T-cell (primary cell): ENCODE measurements around the gene DNAJC7. TPM values are rescaled to one million over a fixed set of nuclear protein-coding genes. Genes with fewer than 3 reads are reported as not detected.

ENCODE experiments used
- ATAC-seq, 4 experiments: fragments of 200-7000 bp in 3 of 4; fragments of 150-1000 bp in 1 of 4; cut with Tn5 transposase; replicated peaks in 1 of 4; 1 replicate in 3 of 4; 2 replicates in 1 of 4; pipeline ENCODE4 v1.10.0; 2021; ENCODE audit warnings: moderate library complexity in 3 of 4, mild to moderate bottlenecking in 2 of 4, moderate number of reproducible peaks in 1 of 4
- CTCF ChIA-PET, 2 donors: fragments of 300-600 bp; sonication (Branson Sonifier 250); formaldehyde crosslinking; loops; one replicate each; lab custom pipeline; 2022; ENCODE audit warnings: antibody characterized with exemption in 2 of 2; lab: Charles Lee
- POLR2A ChIA-PET, 2 donors: fragments of 300-600 bp; sonication (Branson Sonifier 250); formaldehyde crosslinking; loops; one replicate each; lab custom pipeline; 2022; ENCODE audit warnings: antibody characterized with exemption in 2 of 2; lab: Charles Lee
- DNase-seq, 35 experiments: peaks; one replicate each; pipeline versions ENCODE4 v3.0.0 to v3.0.0-alpha.2; 2013 to 2023
- H3K27ac ChIP-seq: one replicate; pipeline ENCODE4 v1.5.1; 2013; ENCODE audit warnings: low read length
- H3K27me3 ChIP-seq, 2 experiments: replicated peaks in 1 of 2; 1 replicate in 1 of 2; 2 replicates in 1 of 2; pipeline versions ENCODE4 v1.6.1 to v1.7.0; 2013; ENCODE audit warnings: low read length in 1 of 2, mixed read lengths in 1 of 2; ENCODE audit not compliant: control insufficient read depth in 2 of 2, insufficient read depth in 2 of 2; ENCODE audit errors: extremely low read depth in 1 of 2
- H3K36me3 ChIP-seq, 2 donors: 1 replicate in 1 of 2; 2 replicates in 1 of 2; pipeline versions ENCODE4 v1.6.1 to v1.7.0; 2013; ENCODE audit warnings: low read length in 1 of 2; ENCODE audit not compliant: control insufficient read depth in 2 of 2, insufficient read depth in 1 of 2; ENCODE audit errors: extremely low read depth in 1 of 2
- H3K4me1 ChIP-seq, 2 experiments: 1 replicate in 1 of 2; 2 replicates in 1 of 2; pipeline versions ENCODE4 v1.6.1 to v1.7.0; 2013; ENCODE audit warnings: low read length in 2 of 2, mixed read lengths in 1 of 2; ENCODE audit not compliant: insufficient read depth in 2 of 2, control insufficient read depth in 1 of 2; ENCODE audit errors: extremely low read depth in 1 of 2
- H3K4me3 ChIP-seq, 2 donors: 1 replicate in 1 of 2; 2 replicates in 1 of 2; pipeline versions ENCODE4 v1.5.1 to v1.7.0; 2013; ENCODE audit warnings: mild to moderate bottlenecking in 2 of 2, low read length in 1 of 2, moderate library complexity in 1 of 2; ENCODE audit not compliant: control insufficient read depth in 1 of 2; ENCODE audit errors: extremely low read depth in 1 of 2
- H3K9me3 ChIP-seq: 2 replicates; pipeline ENCODE4 v1.7.0; 2013
- H3K27ac Mint-ChIP-seq, 2 donors: one replicate each; pipeline ENCODE4 v1.8.0; 2020 to 2021; ENCODE audit warnings: mild to moderate bottlenecking in 2 of 2, mixed read lengths in 2 of 2
- H3K27me3 Mint-ChIP-seq, 2 donors: one replicate each; pipeline ENCODE4 v1.8.0; 2021 to 2022; ENCODE audit warnings: mixed read lengths in 2 of 2
- H3K36me3 Mint-ChIP-seq: one replicate; pipeline ENCODE4 v1.8.0; 2021; ENCODE audit warnings: mixed read lengths
- H3K4me1 Mint-ChIP-seq, 3 donors: one replicate each; pipeline ENCODE4 v1.8.0; 2020 to 2022; ENCODE audit warnings: mixed read lengths in 3 of 3, mild to moderate bottlenecking in 1 of 3
- H3K4me3 Mint-ChIP-seq, 3 donors: one replicate each; pipeline ENCODE4 v1.8.0; 2020 to 2022; ENCODE audit warnings: mild to moderate bottlenecking in 3 of 3, mixed read lengths in 3 of 3, moderate library complexity in 3 of 3
- H3K9me3 Mint-ChIP-seq, 3 donors: one replicate each; pipeline ENCODE4 v1.8.0; 2020 to 2022; ENCODE audit warnings: mixed read lengths in 3 of 3
- WGBS: methylation state at CpG from one replicate; pipeline ENCODE4 v1.1.5; 2013; ENCODE audit warnings: missing lambda C conversion rate; ENCODE audit not compliant: insufficient coverage; 5-methylcytosine and 5-hydroxymethylcytosine counted together
- total RNA-seq, 35 experiments: library from RNA in 6 of 35; stranded (reverse) in 6 of 35; fragments of 120-200 nt in 1 of 35; gene quantifications; one replicate each; pipeline versions ENCODE4 v1.2.1 to v1.2.4 and lab custom pipeline; 2013 to 2026

Gene DNAJC7
- total RNA-seq, 5 donors from 2014 or later (not counting 1 experiment from before 2014, with no cell fraction given), result 107 to 129 (median 112) TPM

DNA sequence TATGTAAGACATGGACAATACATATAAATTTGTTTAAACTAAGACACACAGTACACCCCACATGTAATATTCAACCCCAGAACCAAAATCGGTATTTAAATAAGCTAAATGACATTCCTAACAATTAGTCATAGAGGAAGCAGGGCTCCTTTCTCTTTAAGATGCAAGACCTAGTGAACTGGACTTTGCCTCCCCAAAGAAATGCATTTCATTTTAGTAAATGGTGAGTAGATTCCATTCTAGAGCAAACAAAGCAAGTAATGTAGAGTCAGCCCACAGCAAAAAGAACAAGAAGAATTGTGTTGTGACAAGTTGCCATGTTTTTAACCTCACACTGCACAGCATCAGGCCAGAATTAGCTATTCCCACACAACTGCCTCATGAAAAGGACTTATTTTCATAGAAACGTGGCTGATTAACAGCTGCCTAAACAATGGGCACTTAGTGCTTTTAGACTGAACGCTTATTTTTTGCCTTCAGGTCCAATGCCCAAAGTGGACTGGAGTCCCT is 14.4 kb downstream of the DNAJC7 start:
- Mint-ChIP-seq H3K27ac (no peak overlapping the region), H3K36me3 (peaks cover 28% of the 10 kb centered on the region), H3K4me1 (peaks cover 29 to 35% (median 31%) of the 10 kb centered on the region in 3 donors), H3K4me3 (no peak overlapping the region), H3K9me3 (no peaks in the 10 kb centered on the region), H3K27me3 (no peaks in the 10 kb centered on the region)
- Histone ChIP-seq H3K27ac (no peak overlapping the region), H3K36me3 (peaks cover 9 to 48% of the 10 kb centered on the region in 2 donors), H3K4me3 (no peak overlapping the region), H3K27me3 (no peaks in the 10 kb centered on the region), H3K9me3 (no peaks in the 10 kb centered on the region), H3K4me1 (no peaks in the 10 kb centered on the region)
- ChIA-PET CTCF (interaction anchor here in 1 of 2 donors (0.6 to 1.5 kb wide), 2 partner anchors 17 to 28 kb away, joined by 3 read pairs; partner anchors contain the start of gene NKIRAS2), POLR2A (interaction anchor here in 1 of 2 donors (0.7 kb wide), 1 partner anchor 119 kb away, joined by 3 read pairs; no protein-coding TSS in a partner anchor)
- 96% methylated on average over 2 of the region's 3 CpGs for WGBS
- DNase-seq (no peak), ATAC-seq (no peak)

DNA sequence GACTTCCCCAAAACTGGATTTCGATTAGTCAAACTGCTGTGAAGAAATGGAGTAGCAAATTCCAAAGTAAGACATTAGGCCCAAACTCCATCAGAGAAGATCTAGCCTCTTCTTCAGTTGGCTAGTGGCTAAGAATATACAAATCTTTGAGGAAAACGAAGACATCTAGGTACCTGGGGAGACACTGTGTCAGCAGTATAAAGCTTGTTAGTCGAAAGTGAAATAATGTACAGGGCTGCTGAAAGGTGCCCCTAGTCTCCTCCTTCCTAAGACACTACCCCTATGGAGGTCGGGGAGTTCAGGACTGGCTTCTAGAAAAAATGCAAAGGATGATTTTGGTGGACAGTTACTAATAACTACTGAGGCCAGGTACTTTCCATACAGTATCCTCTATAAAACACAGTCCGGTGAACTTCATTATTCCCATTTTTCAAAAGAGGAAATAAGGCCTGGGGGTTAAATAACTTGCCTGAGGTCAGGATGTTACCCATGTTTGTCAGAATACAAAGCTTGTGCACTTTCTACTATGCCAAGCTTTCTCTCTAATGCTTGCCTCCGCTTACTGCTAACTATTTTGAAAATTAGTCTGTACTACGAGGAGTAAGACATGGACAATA is 15.0 kb downstream of the DNAJC7 start:
- no peaks in the 10 kb centered on the region for H3K27me3 ChIP-seq
- no peak overlapping the region for H3K4me3 ChIP-seq
- no peaks in the 10 kb centered on the region for H3K9me3 ChIP-seq
- no peaks in the 10 kb centered on the region for H3K9me3 Mint-ChIP-seq
- no peak for DNase-seq
- no peak for ATAC-seq
- WGBS, result no CpG with 5 or more reads among the region's 7 CpGs
- peaks cover 28 to 33% (median 30%) of the 10 kb centered on the region in 3 donors for H3K4me1 Mint-ChIP-seq
- peaks cover 28% of the 10 kb centered on the region for H3K36me3 Mint-ChIP-seq
- no peaks in the 10 kb centered on the region for H3K4me1 ChIP-seq
- CTCF ChIA-PET, result interaction anchor here in 1 of 2 donors (1.5 kb wide), 1 partner anchor 18 kb away, joined by 3 read pairs; the partner anchor contains the start of gene NKIRAS2
- H3K36me3 ChIP-seq, result peaks cover 9 to 54% of the 10 kb centered on the region in 2 donors
- H3K4me3 Mint-ChIP-seq, result no peak overlapping the region
- no peaks in the 10 kb centered on the region for H3K27me3 Mint-ChIP-seq
- no peak overlapping the region for H3K27ac Mint-ChIP-seq
- POLR2A ChIA-PET, result no interaction called here
- no peak overlapping the region for H3K27ac ChIP-seq

DNA sequence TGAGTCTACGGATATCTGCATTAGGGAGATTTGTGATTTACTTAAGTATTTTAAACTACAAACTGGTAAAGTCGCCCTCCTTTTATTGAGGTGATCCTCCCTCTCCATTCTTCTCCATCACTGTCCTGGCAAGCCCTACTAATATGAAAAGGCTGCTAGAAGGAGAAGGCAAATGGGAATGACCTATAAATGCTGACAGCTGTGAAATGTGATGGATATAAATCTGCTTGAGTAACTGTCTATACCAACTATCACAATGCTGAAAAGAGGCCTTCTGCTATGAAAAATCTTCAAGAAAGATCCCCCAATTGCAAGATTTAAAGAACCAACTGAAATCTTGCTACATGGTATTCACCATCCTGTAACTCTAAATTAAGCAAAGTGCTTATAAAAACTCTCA is 15.5 kb downstream of the DNAJC7 start:
- Mint-ChIP-seq H3K4me1 (peaks cover 24 to 30% (median 27%) of the 10 kb centered on the region in 3 donors), H3K4me3 (no peak overlapping the region), H3K27ac (no peak overlapping the region), H3K9me3 (no peaks in the 10 kb centered on the region), H3K27me3 (no peaks in the 10 kb centered on the region), H3K36me3 (peaks cover 29% of the 10 kb centered on the region)
- ATAC-seq (no peak), DNase-seq (no peak)
- no peaks in the 10 kb centered on the region for H3K4me1 ChIP-seq
- H3K27me3 ChIP-seq, result no peaks in the 10 kb centered on the region
- ChIA-PET POLR2A (no interaction called here), CTCF (interaction anchor here in 1 of 2 donors (1.5 kb wide), 1 partner anchor 19 kb away, joined by 3 read pairs; the partner anchor contains the start of gene NKIRAS2)
- H3K36me3 ChIP-seq, result peaks cover 13 to 59% of the 10 kb centered on the region in 2 donors
- WGBS, result no CpG with 5 or more reads among the region's 2 CpGs
- no peak overlapping the region for H3K27ac ChIP-seq
- no peaks in the 10 kb centered on the region for H3K9me3 ChIP-seq
- no peak overlapping the region for H3K4me3 ChIP-seq

DNA sequence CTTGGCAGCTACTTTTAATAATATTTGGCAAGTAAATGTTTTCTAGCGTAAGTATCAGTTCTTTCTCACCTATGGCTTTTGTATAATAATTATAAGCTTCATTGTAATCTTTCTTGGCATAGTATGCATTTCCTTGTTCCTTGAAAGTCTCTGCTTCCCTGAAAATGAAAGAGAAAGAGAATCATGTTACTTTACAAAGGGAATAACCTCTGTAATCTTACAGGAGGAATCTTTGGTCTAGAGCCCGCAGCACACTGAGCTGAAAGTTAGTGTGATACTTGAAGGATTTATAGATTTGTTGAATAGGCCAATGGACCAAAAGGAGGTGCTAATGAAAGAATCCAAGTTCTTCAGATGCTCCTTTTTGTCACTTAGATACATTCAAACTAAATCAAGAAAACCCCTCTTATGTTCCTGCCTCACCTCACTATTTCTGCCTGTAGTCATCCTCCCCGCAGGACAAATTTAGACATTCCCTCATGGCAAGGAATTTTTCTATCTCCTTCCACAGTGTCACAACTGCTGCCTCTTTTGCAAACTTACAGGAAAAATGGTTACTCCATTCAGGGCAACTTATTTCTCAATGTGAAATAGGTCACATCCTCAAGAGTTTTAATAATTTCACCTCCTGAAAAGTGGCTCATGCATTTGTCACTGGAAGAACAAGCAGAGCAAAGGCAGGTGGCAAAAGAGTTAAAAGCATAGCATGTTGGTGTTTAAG is 16.7 kb downstream of the DNAJC7 start:
- no peak for DNase-seq
- Histone ChIP-seq H3K9me3 (no peaks in the 10 kb centered on the region), H3K36me3 (peaks cover 14 to 71% of the 10 kb centered on the region in 2 donors), H3K4me3 (no peak overlapping the region), H3K4me1 (no peaks in the 10 kb centered on the region), H3K27ac (no peak overlapping the region), H3K27me3 (no peaks in the 10 kb centered on the region)
- ChIA-PET CTCF (no interaction called here), POLR2A (no interaction called here)
- Mint-ChIP-seq H3K9me3 (no peaks in the 10 kb centered on the region), H3K27me3 (no peaks in the 10 kb centered on the region), H3K4me1 (peaks cover 20 to 29% (median 26%) of the 10 kb centered on the region in 3 donors), H3K27ac (no peak overlapping the region), H3K4me3 (no peak overlapping the region), H3K36me3 (peaks cover 40% of the 10 kb centered on the region)
- ATAC-seq, result no peak
- WGBS, result 100% methylated on average over 1 of the region's 3 CpGs

DNA sequence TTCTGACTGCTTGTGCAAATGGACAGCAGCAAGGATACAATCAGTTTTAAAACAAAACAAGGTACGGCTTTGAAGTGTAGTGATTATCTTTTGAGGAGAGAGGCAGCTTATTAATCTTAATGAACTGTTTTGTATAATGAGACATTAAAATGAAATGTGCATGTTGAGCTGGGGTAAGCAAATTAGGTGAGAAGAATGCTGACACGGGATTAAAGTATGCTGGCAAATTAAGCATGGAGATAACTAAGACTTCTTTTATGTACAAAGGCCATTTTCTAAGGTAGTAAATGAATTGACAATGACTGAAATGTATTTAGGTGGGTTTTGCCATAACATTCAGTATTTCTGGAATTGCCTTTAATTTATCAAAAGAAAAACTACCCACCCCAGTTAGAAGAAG is 18.7 kb downstream of the DNAJC7 start:
- no peak overlapping the region for H3K4me3 ChIP-seq
- H3K36me3 Mint-ChIP-seq, result peaks cover 52% of the 10 kb centered on the region
- WGBS, result 0% methylated on average over 1 of the region's 2 CpGs
- peaks cover 10 to 12% (median 12%) of the 10 kb centered on the region in 3 donors for H3K4me1 Mint-ChIP-seq
- ATAC-seq, result no peak
- DNase-seq, result no peak
- POLR2A ChIA-PET, result no interaction called here
- no peaks in the 10 kb centered on the region for H3K9me3 Mint-ChIP-seq
- H3K27me3 Mint-ChIP-seq, result no peaks in the 10 kb centered on the region
- H3K27me3 ChIP-seq, result no peaks in the 10 kb centered on the region
- H3K27ac ChIP-seq, result no peak overlapping the region
- CTCF ChIA-PET, result no interaction called here
- H3K36me3 ChIP-seq, result peaks cover 14 to 86% of the 10 kb centered on the region in 2 donors
- H3K4me3 Mint-ChIP-seq, result no peak overlapping the region
- no peaks in the 10 kb centered on the region for H3K4me1 ChIP-seq
- H3K9me3 ChIP-seq, result no peaks in the 10 kb centered on the region
- no peak overlapping the region for H3K27ac Mint-ChIP-seq

DNA sequence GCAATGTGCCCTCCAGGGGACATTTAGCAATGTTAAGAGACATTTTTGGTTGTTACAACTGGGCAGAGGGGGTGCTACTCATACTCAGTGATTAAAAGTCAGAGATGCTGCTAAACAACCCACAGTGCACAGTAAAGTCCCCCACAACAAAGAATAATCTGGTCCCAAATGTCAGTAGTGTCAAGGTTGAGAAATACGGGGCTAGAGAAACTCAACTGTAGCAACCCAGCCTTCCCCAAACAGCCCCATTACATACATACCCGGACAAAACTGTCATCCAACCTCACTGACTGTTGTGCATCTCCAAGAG is 20.4 kb downstream of the DNAJC7 start:
- DNase-seq (no peak), ATAC-seq (no peak)
- WGBS, result 92% methylated on average over 2 of the region's 2 CpGs
- Mint-ChIP-seq H3K36me3 (peaks cover 50% of the 10 kb centered on the region), H3K9me3 (no peaks in the 10 kb centered on the region), H3K4me3 (no peak overlapping the region), H3K27me3 (no peaks in the 10 kb centered on the region), H3K4me1 (no peaks in the 10 kb centered on the region), H3K27ac (no peak overlapping the region)
- Histone ChIP-seq H3K9me3 (no peaks in the 10 kb centered on the region), H3K4me1 (no peaks in the 10 kb centered on the region), H3K4me3 (no peak overlapping the region), H3K27me3 (no peaks in the 10 kb centered on the region), H3K27ac (no peak overlapping the region), H3K36me3 (peaks cover 14 to 85% of the 10 kb centered on the region in 2 donors)
- POLR2A ChIA-PET, result no interaction called here
- CTCF ChIA-PET, result no interaction called here
